Measurements from ENCODE around the gene NATD1. TPM values are rescaled to one million over a fixed set of nuclear protein-coding genes. Genes with fewer than 3 reads are reported as not detected.

The NATD1 gene
- total RNA-seq, 1 experiment from 2014 or later: 7.3 TPM

DNA sequence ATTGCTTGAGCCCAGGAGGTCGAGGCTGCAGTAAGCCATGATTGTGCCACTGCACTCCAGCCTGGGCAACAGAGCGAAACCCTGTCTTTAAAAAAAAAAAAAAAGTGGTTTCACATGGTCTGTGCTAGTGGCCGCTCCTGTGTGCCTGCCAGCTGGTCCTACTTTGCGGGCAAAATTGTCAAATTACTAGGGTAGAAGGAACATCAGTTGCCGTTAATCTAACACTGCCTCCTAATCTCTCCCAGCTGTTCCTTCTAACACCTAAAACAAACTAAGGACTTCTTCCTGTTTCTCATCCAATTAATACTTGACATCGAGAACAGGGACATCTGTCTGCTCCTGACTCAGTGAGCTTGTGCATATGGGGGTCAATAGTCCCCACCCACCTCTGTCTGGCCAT is 63.1 kb downstream of the NATD1 start:
- Histone ChIP-seq H3K27ac (ENCODE audit: insufficient read length, low read depth, low read length) (no peak overlapping the region), H2BK12ac (ENCODE audit: insufficient read length, low read depth, low read length) (no peak overlapping the region), H3K9me3 (ENCODE audit: control insufficient read depth, low read depth, low read length) (no peaks in the 10 kb centered on the region), H3K18ac (ENCODE audit: insufficient read length, low read depth, low read length) (no peak overlapping the region), H4K20me1 (ENCODE audit: control insufficient read depth, insufficient read depth, insufficient read length) (no peaks in the 10 kb centered on the region), H2BK15ac (ENCODE audit: low read depth, low read length) (no peak overlapping the region), H4K91ac (ENCODE audit: insufficient read length, low read depth, low read length) (no peak overlapping the region), H2AFZ (ENCODE audit: low read length) (no peak overlapping the region), H2BK20ac (ENCODE audit: low read depth, low read length, poor library complexity, severe bottlenecking) (no peak overlapping the region), H3K4me1 (ENCODE audit: insufficient read depth, low read length) (peaks cover 4% of the 10 kb centered on the region; the same call in 1 of the 2 replicates), H3K27me3 (ENCODE audit: insufficient read depth, low read length) (no peaks in the 10 kb centered on the region), H3K4ac (ENCODE audit: low read depth, low read length) (no peak overlapping the region), H2BK120ac (ENCODE audit: low read depth, low read length, poor library complexity, severe bottlenecking) (no peak overlapping the region), H3K79me2 (ENCODE audit: insufficient read depth, low read length) (no peaks in the 10 kb centered on the region), H3K14ac (ENCODE audit: insufficient read depth, low read length) (no peak overlapping the region), H3T11ph (ENCODE audit: low read length) (no peak overlapping the region), H3K79me1 (ENCODE audit: insufficient read depth, low read depth, low read length, poor library complexity, severe bottlenecking) (no peaks in the 10 kb centered on the region), H3K4me2 (ENCODE audit: insufficient read depth, insufficient read length, low read length) (no peak overlapping the region), H2BK5ac (ENCODE audit: insufficient read length, low read length) (no peak overlapping the region), H2AK5ac (ENCODE audit: insufficient read length, low read length) (no peak overlapping the region), H3K56ac (ENCODE audit: insufficient read length, low read depth, low read length) (no peak overlapping the region), H4K8ac (replicated peaks; ENCODE audit: insufficient read length, low read depth, low read length) (no peak overlapping the region), H3K23ac (ENCODE audit: insufficient read length, low read depth, low read length) (no peak overlapping the region), H3K23me2 (ENCODE audit: insufficient read length, low read depth, low read length, poor library complexity, severe bottlenecking) (no peaks in the 10 kb centered on the region), H4K5ac (ENCODE audit: insufficient read length, low read depth, low read length) (no peak overlapping the region), H3K9ac (ENCODE audit: extremely low read depth, insufficient read length, low read length) (no peak overlapping the region)
- TF ChIP-seq, protein P1, sequence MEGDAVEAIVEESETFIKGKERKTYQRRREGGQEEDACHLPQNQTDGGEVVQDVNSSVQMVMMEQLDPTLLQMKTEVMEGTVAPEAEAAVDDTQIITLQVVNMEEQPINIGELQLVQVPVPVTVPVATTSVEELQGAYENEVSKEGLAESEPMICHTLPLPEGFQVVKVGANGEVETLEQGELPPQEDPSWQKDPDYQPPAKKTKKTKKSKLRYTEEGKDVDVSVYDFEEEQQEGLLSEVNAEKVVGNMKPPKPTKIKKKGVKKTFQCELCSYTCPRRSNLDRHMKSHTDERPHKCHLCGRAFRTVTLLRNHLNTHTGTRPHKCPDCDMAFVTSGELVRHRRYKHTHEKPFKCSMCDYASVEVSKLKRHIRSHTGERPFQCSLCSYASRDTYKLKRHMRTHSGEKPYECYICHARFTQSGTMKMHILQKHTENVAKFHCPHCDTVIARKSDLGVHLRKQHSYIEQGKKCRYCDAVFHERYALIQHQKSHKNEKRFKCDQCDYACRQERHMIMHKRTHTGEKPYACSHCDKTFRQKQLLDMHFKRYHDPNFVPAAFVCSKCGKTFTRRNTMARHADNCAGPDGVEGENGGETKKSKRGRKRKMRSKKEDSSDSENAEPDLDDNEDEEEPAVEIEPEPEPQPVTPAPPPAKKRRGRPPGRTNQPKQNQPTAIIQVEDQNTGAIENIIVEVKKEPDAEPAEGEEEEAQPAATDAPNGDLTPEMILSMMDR (conservative IDR thresholded peaks at IDR 0.05): no peak
- Mint-ChIP-seq H3K36me3 (ENCODE audit: insufficient read depth in 1 of 3, low read depth in 3 of 3) (peaks cover 7 to 45% (median 13%) of the 10 kb centered on the region in 3 experiments; a peak in 6 of 7 replicates), H3K4me3 (no peak overlapping the region), H3K27ac (no peak overlapping the region), H3K4me1 (peaks cover 0 to 9% of the 10 kb centered on the region in 2 experiments; a peak in 2 of 4 replicates), H3K9me3 (no peaks in the 10 kb centered on the region), H3K27me3 (ENCODE audit: low read depth) (no peaks in the 10 kb centered on the region; the same call in 1 of the 2 replicates)
- no peak for DNase-seq
- no CpG with 5 or more reads among the region's 6 CpGs for WGBS (ENCODE audit: extremely low coverage, insufficient read length, low lambda C conversion rate)
